ENCODE measurements around the gene TPCN2.

Gene TPCN2

GRCh38 chr11:69183613-69184012 lies 134.9 kb downstream of the TPCN2 start:
- no peak for DNase-seq (ENCODE audit: low read depth in 2 of 2, low spot score in 1 of 2)
